Smooth muscle cell of trachea (primary cell): ENCODE data around the gene SHE. TPM values are rescaled to one million over a fixed set of nuclear protein-coding genes. Genes with fewer than 3 reads are reported as not detected.

Experiments
- total RNA-seq: library from RNA; depleted of rRNA; stranded (reverse); fragments of >200 nt; gene quantifications from 2 replicates; pipeline ENCODE4 v1.2.1, GENCODE V29; 2014

SHE gene
- under 0.01 and 0.15 TPM in 2 replicates for total RNA-seq

GRCh38 chr1:154502066-154502743 is at the start of gene SHE, which contains the start of gene TDRD10:
Gene SHE (minus strand): TSS chr1:154502412. CDS start chr1:154502026, 386 bp downstream.
Gene TDRD10 (plus strand): TSS chr1:154502219. CDS start chr1:154506904, 4,685 bp downstream.

Other genes with a start within 250 kb of the SHE start
- 92.8 and 116 TPM in 2 replicates for gene HAX1, start 229.8 kb downstream of the SHE start, total RNA-seq
- under 0.01 TPM in 1 of 2 replicates, not detected in the other for gene AQP10, start 181.3 kb downstream of the SHE start, total RNA-seq
- 211 and 445 TPM in 2 replicates for gene ATP8B2, start 176.9 kb downstream of the SHE start, total RNA-seq
- gene IL6R, start 97.1 kb downstream of the SHE start, total RNA-seq = 16.9 and 35.6 TPM in 2 replicates
- gene TDRD10, start 193 bp downstream of the SHE start, total RNA-seq = 0.17 TPM in 1 of 2 replicates, not detected in the other
- 20.9 and 30.1 TPM in 2 replicates for gene UBE2Q1, start 56.2 kb upstream of the SHE start, total RNA-seq
- gene CHRNB2, start 65.4 kb upstream of the SHE start, total RNA-seq = under 0.01 TPM in 1 of 2 replicates, not detected in the other
- 73.9 and 102 TPM in 2 replicates for gene ADAR, start 105.8 kb upstream of the SHE start, total RNA-seq